MV-4-11 (cell line): ENCODE results near the gene MINDY1.

Experiments
- DNase-seq: peaks from one replicate; lab custom pipeline; 2025; lab: John Stamatoyannopoulos, UW

The MINDY1 gene

GRCh38 chr1:150985179-150985825 is 21.4 kb downstream of the MINDY1 start:
- no peak for DNase-seq

- DNase-seq = no peak
Observed at GRCh38 chr1:150981805-150982712, 24.6 kb downstream of the MINDY1 start, which contains the start of gene ANXA9. TSS of gene ANXA9 (plus strand) at chr1:150982292. CDS start at chr1:150983106, 814 bp downstream.

- no peak for DNase-seq
Observed at GRCh38 chr1:150981177-150981804, 25.4 kb downstream of the MINDY1 start.

- peak; percentile 80 for DNase-seq
Observed at GRCh38 chr1:150979092-150980056, 27.3 kb downstream of the MINDY1 start.

- peak; percentile 84 for DNase-seq
Observed at GRCh38 chr1:150976879-150977694, 29.6 kb downstream of the MINDY1 start.

- DNase-seq = no peak
Observed at GRCh38 chr1:150976401-150976821, 30.3 kb downstream of the MINDY1 start.

GRCh38 chr1:150974580-150975478 is 31.9 kb downstream of the MINDY1 start, which contains the start of gene CERS2:
TSS of gene CERS2 (minus strand) at chr1:150974835. CDS start at chr1:150969090, 5,745 bp downstream.
- DNase-seq = peak; percentile 36

GRCh38 chr1:150973836-150974579 is 32.7 kb downstream of the MINDY1 start:
- DNase-seq = peak; percentile 26

GRCh38 chr1:150973258-150973835 is 33.4 kb downstream of the MINDY1 start:
- DNase-seq = no peak

- no peak for DNase-seq
Observed at GRCh38 chr1:150972417-150972940, 34.2 kb downstream of the MINDY1 start.

GRCh38 chr1:150971583-150972416 is 34.9 kb downstream of the MINDY1 start:
- no peak for DNase-seq

GRCh38 chr1:150970808-150971582 is 35.7 kb downstream of the MINDY1 start:
- peak; percentile 63 for DNase-seq

- no peak for DNase-seq
Observed at GRCh38 chr1:150969626-150970025, 37.1 kb downstream of the MINDY1 start.

GRCh38 chr1:150968491-150968890 is 38.2 kb downstream of the MINDY1 start:
- DNase-seq = no peak

GRCh38 chr1:150967936-150968335 is 38.8 kb downstream of the MINDY1 start:
- DNase-seq = no peak

GRCh38 chr1:150966011-150966410 is 40.7 kb downstream of the MINDY1 start:
- no peak for DNase-seq
